ENCODE data around the gene RGMB.

Gene RGMB

DNA sequence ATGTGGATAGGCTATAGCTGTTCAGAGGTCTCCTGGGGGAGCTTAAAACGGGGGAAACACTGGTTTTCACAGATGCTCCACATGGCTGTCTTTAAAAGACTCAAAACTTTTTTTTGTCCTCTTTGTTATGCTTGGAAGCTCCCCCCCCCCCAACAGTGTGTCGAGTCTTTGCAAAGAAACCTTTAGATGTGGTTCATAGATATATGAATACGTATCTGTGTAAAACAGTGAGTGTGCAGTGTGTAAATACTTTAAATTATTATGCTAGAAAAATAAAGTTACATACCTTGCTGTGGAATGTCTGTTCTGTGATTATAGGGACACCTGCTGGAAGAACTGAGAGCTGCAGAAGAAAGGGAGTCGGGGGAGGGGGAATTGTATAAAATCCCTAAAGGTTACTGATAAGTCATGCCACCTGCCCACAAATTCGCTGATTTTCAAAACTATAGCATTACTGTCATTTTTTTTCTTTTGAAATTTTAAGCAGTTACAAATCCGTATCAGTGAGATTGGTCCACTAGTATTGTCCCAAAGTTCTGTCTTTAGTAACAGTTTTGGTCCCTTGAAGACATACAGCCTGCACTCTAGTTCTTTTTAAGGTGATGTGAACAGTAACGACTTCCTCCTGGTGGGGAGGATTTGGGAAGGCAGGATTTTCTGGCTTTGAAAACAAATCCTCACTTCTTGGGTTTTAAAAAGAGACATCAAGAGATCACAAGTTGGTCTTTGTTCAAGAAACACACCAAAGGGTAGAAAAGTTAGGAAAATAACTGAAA is 22.9 kb downstream of the RGMB start:
- DNase-seq (ENCODE audit: low read depth in 1 of 2, low spot score in 1 of 2), result peak in 1 of 2 experiments; percentile 75
- in situ Hi-C loops (cut with HindIII; ENCODE audit: low pct_unique_long_range_greater_than_20kb, low sequenced_read_pairs), result no loop called here
- TF ChIP-seq JUND (IDR thresholded peaks at IDR 0.05; ENCODE audit: low read depth), result peak; percentile 68; the same call in 1 of the 2 replicates

GRCh38 chr5:98798371-98798770 is 24.9 kb downstream of the RGMB start:
- in situ Hi-C loops (cut with HindIII; ENCODE audit: low pct_unique_long_range_greater_than_20kb, low sequenced_read_pairs), result no loop called here
- no peak for TF ChIP-seq JUND (IDR thresholded peaks at IDR 0.05; ENCODE audit: low read depth)
- no peak for DNase-seq (ENCODE audit: low read depth in 1 of 2, low spot score in 1 of 2)

DNA sequence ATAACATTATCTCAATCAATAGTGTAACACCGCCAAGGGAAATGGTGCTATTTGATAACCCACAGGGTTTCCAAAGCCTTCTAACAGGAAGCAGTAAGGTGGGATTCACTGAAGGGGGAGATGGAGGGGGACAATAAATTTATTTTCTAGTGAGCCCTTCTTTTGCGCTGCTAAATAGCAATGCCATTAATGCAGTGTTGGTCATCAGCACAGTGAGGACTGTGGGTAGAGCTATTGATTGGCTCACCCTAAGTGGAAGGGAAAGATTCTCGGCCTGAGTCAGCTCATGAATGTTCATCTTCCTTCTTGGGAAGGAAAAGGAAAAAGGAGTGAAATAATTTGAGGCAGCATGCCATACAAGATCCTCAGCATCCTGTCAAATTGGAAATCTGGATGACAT is 25.4 kb downstream of the RGMB start:
- TF ChIP-seq JUND (IDR thresholded peaks at IDR 0.05; ENCODE audit: low read depth), result no peak
- in situ Hi-C loops (cut with HindIII; ENCODE audit: low pct_unique_long_range_greater_than_20kb, low sequenced_read_pairs), result no loop called here
- no peak for DNase-seq (ENCODE audit: low read depth in 1 of 2, low spot score in 1 of 2)

DNA sequence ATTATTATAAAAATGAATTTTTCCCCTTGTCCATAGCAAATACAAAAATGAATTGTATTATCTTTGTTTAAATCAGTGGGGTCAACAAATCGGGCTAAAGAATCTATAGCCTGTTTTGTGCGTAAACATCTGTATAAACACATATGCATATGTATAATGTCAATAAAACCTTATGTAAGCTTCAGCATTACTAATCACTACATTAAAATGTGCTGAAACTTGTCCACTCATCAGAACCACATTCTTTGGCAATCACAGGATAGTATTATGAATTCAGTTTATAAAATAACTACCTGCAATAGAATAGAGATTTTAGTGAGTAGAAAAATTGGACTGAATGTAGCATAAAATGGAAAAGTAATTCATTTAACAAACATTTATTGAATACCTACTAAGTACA is 30.6 kb downstream of the RGMB start:
- TF ChIP-seq JUND (IDR thresholded peaks at IDR 0.05; ENCODE audit: low read depth), result no peak
- in situ Hi-C loops (cut with HindIII; ENCODE audit: low pct_unique_long_range_greater_than_20kb, low sequenced_read_pairs), result no loop called here
- no peak for DNase-seq (ENCODE audit: low read depth in 1 of 2, low spot score in 1 of 2)

- no peak for DNase-seq (ENCODE audit: low read depth in 1 of 2, low spot score in 1 of 2)
- no peak for TF ChIP-seq JUND (IDR thresholded peaks at IDR 0.05; ENCODE audit: low read depth)
- in situ Hi-C loops (cut with HindIII; ENCODE audit: low pct_unique_long_range_greater_than_20kb, low sequenced_read_pairs), result no loop called here
Measured at GRCh38 chr5:98805070-98805469, 31.6 kb downstream of the RGMB start.

DNA sequence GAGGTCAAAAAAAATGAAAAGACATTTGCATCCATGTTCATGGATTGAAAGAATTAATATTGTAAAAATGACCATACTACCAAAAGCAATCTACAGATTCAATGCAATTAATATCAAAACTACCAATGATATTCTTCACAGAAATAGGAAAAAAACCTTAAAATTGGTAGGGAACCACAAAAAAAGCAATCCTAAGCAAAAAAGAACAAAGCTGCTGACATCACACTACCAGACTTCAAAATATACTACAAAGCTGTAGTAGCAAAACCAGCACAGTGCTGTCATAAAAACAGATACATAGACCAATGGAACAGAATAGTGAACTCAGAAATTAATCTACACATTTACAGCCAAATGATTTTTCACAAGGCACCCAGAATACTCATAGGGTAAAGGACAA is 34.3 kb downstream of the RGMB start:
- no peak for TF ChIP-seq JUND (IDR thresholded peaks at IDR 0.05; ENCODE audit: low read depth)
- in situ Hi-C loops (cut with HindIII; ENCODE audit: low pct_unique_long_range_greater_than_20kb, low sequenced_read_pairs), result no loop called here
- DNase-seq (ENCODE audit: low read depth in 1 of 2, low spot score in 1 of 2), result no peak

DNA sequence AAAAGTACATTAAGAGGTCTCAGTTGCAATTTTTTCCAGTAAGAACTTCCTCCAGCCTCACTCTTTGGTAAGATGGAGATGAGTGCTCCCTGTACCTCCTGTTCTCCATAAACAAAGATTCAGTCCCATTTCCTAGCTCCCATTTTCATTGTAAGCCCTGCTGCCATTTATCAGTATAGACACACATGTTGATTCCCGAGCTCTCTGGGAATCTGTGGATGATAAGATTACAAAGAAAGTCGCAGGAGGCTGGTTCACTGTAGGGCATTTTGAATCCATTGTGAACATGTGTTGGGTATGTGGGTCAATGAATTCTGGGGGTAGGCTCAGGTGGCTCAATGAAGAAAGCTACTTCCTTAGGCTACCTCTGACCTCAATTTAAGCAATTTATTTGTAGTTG is 36.7 kb downstream of the RGMB start:
- in situ Hi-C loops (cut with HindIII; ENCODE audit: low pct_unique_long_range_greater_than_20kb, low sequenced_read_pairs), result no loop called here
- TF ChIP-seq JUND (IDR thresholded peaks at IDR 0.05; ENCODE audit: low read depth), result no peak

DNA sequence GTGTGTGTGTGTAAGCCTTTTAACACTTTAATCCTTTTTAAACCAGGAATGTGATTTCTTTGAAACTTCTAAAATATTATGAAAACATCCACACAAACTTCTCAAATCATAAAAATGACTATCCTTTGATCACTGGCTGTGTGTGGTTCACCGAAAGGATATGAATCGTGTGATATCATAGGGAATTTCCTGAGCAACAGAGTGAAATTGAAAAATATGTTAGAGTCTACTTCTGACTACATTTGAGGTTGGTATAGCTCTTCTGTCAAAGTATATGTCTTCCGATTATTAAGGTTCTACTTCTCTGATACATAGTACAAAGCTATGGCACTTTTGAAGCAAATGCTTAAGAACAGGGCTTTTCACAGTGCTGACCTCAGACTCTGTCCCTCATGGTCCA is 40.3 kb downstream of the RGMB start:
- in situ Hi-C loops (cut with HindIII; ENCODE audit: low pct_unique_long_range_greater_than_20kb, low sequenced_read_pairs), result no loop called here
- no peak for DNase-seq (ENCODE audit: low read depth in 1 of 2, low spot score in 1 of 2)
- TF ChIP-seq JUND (IDR thresholded peaks at IDR 0.05; ENCODE audit: low read depth), result no peak

More for the DNA sequence above, 36.7 kb downstream of the RGMB start:
- DNase-seq (ENCODE audit: low read depth in 1 of 2, low spot score in 1 of 2), result no peak

- TF ChIP-seq JUND (IDR thresholded peaks at IDR 0.05; ENCODE audit: low read depth), result no peak
- in situ Hi-C loops (cut with HindIII; ENCODE audit: low pct_unique_long_range_greater_than_20kb, low sequenced_read_pairs), result no loop called here
- DNase-seq (ENCODE audit: low read depth in 1 of 2, low spot score in 1 of 2), result no peak
Measured at GRCh38 chr5:98816582-98817222, 43.2 kb downstream of the RGMB start.

GRCh38 chr5:98825582-98826375 is 52.3 kb downstream of the RGMB start:
- no peak for DNase-seq (ENCODE audit: low read depth in 1 of 2, low spot score in 1 of 2)
- in situ Hi-C loops (cut with HindIII; ENCODE audit: low pct_unique_long_range_greater_than_20kb, low sequenced_read_pairs), result no loop called here
- no peak for TF ChIP-seq JUND (IDR thresholded peaks at IDR 0.05; ENCODE audit: low read depth)

DNA sequence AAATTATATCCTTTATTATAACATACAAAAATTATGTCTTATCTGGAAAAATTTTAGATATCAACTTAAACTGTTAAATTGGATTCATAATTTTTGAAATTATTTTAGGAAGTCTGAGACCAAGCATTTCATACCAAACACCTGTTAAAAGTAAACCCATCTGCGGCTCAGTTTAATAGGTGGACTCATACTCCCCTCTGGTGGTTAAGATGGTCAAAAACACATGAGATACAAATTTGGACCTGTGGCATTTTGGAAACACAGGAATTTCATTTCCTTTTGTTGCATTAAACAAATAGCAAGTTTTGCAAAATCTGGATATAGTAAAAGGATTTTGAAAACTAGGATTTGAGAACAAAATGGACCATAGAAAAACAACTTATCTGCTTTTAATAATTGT is 53.7 kb downstream of the RGMB start:
- TF ChIP-seq JUND (IDR thresholded peaks at IDR 0.05; ENCODE audit: low read depth), result no peak
- DNase-seq (ENCODE audit: low read depth in 1 of 2, low spot score in 1 of 2), result peak in 1 of 2 experiments; percentile 79
- in situ Hi-C loops (cut with HindIII; ENCODE audit: low pct_unique_long_range_greater_than_20kb, low sequenced_read_pairs), result no loop called here

DNA sequence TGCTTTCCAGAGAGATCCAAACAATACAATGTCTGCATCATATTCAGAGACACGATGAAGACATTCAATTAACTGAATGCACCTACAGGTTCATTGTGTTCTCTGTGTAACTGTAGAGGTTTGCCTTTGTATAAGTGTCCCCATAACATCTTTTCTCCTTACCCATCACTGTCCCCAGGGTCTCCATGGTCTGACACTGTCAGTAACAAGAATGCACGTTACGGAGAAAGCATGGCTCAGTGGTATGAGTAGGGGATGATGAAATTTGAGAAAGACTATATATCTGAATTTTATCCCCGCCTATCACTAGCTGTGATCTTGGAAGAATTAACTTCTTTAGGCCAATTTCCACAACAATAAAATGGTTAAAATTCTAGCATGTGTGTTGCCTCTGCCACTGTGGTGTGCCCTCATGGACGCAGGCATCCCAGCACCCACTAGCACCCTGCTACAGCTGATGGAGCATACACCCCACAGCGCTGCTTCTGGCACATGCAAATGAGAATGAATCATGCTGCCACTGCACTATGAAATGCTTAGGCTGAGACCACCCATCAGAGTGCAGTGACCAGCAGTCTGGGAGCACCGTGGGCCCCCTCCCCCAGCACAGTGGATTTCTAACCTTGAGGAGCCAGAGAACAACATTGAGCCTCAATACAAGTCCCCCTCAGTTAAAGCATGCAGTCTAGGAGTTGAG is 54.3 kb downstream of the RGMB start:
- in situ Hi-C loops (cut with HindIII; ENCODE audit: low pct_unique_long_range_greater_than_20kb, low sequenced_read_pairs), result no loop called here
- DNase-seq (ENCODE audit: low read depth in 1 of 2, low spot score in 1 of 2), result no peak
- TF ChIP-seq JUND (IDR thresholded peaks at IDR 0.05; ENCODE audit: low read depth), result no peak
